ENCODE measurements around the gene SMIM1.

DNA sequence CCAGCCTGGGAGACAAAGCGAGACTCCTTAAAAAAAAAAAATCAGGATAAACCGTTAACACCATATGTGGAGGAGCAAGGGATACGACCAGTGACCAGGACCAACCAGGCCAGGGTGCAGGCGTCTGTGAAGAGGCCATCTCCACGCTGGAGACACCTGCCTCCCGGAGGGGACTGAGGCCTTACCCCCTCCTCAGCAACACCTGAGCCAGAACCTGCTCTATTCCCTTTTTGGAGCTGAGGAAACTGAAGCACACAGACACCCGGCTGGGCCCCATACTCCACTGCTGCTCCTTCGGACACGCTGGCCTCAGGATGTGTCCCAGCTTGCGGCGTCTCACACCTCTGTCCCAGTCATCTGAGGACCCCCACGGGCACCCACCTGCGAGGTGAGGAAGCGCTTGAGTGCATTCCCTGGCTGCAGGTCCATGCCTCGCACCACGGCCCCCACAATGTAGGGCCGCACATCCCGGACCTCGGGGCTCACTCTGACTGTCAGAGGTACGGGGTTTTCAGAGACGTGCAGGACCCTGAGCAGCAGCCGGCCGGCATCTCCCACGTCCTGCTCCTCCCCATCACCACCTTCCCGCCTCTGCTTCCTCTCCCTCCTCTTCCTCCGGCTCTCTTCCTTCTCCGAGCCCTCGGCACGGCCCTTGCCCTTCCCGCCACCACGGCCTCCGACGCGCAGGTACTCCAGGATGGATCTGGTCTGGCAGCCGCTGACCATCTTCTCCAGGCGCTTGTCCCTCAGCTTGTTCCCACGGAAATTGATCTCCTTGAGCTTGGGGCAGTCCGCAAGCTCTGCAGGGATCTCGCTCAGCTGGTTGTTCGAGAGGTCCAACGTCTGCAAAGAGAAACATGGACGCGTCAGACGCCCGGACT, 14.2 kb downstream of the SMIM1 start:
- TF ChIP-seq, protein P1, sequence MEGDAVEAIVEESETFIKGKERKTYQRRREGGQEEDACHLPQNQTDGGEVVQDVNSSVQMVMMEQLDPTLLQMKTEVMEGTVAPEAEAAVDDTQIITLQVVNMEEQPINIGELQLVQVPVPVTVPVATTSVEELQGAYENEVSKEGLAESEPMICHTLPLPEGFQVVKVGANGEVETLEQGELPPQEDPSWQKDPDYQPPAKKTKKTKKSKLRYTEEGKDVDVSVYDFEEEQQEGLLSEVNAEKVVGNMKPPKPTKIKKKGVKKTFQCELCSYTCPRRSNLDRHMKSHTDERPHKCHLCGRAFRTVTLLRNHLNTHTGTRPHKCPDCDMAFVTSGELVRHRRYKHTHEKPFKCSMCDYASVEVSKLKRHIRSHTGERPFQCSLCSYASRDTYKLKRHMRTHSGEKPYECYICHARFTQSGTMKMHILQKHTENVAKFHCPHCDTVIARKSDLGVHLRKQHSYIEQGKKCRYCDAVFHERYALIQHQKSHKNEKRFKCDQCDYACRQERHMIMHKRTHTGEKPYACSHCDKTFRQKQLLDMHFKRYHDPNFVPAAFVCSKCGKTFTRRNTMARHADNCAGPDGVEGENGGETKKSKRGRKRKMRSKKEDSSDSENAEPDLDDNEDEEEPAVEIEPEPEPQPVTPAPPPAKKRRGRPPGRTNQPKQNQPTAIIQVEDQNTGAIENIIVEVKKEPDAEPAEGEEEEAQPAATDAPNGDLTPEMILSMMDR (conservative IDR thresholded peaks at IDR 0.05 in 1 of 2, IDR thresholded peaks at IDR 0.05 in 1 of 2; ENCODE audit: low read depth in 1 of 2, low read length in 2 of 2) = no peak
- TF ChIP-seq EZH2 (IDR thresholded peaks at IDR 0.05; ENCODE audit: low read length, missing control alignments) = no peak

Measured in fibroblast of lung (primary cell).